Stomach (tissue), 4 donors: ENCODE measurements around the gene PTN.

ENCODE experiments used
- CTCF ChIP-seq, 7 experiments: fragments of 450-650 bp in 4 of 7; fragments of 200-600 bp in 3 of 7; sonication (generic) in 3 of 7; IDR thresholded peaks; one replicate each; pipeline ENCODE4 v1.5.1; 2016 to 2019; ENCODE audit warnings: antibody characterized with exemption in 7 of 7, control low read depth in 2 of 7, mild to moderate bottlenecking in 1 of 7
- POLR2AphosphoS5 ChIP-seq, 3 donors: sonication (generic); formaldehyde crosslinking; IDR thresholded peaks; one replicate each; pipeline ENCODE4 v1.6.1; 2016; ENCODE audit warnings: antibody characterized with exemption in 3 of 3

GRCh38 chr7:137231167-137231566, 112.4 kb downstream of the PTN start:
- no peak for TF ChIP-seq CTCF (IDR thresholded peaks at IDR 0.05)
- TF ChIP-seq POLR2AphosphoS5 (IDR thresholded peaks at IDR 0.05) = no peak
